GM12878 (cell line): ENCODE data around the gene BMP2.

ENCODE experiments used
- JUND ChIP-seq: IDR thresholded peaks from 2 replicates; pipeline ENCODE4 v1.6.1; 2012; ENCODE audit warnings: low read depth, mild to moderate bottlenecking, low read length, improper control_type of control experiment, moderate library complexity
- NFXL1 ChIP-seq: fragments of 450-650 bp; IDR thresholded peaks from 2 replicates; pipeline ENCODE4 v1.6.1; 2017; ENCODE audit warnings: antibody characterized with exemption, mild to moderate bottlenecking, borderline replicate concordance
- RAD21 ChIP-seq: IDR thresholded peaks from 2 replicates; pipeline ENCODE4 v1.6.1; 2011; ENCODE audit warnings: mild to moderate bottlenecking, low read depth, low read length, moderate library complexity; ENCODE audit not compliant: insufficient read depth
- RAD51 ChIP-seq: fragments of 450-650 bp; IDR thresholded peaks from 2 replicates; pipeline ENCODE4 v1.6.1; 2016; ENCODE audit warnings: moderate library complexity, mild to moderate bottlenecking, inconsistent platforms
- RFX5 ChIP-seq: IDR thresholded peaks from 2 replicates; pipeline ENCODE4 v1.6.1; 2011; ENCODE audit warnings: low read depth, low read length, improper control_type of control experiment
- RUNX3 ChIP-seq: IDR thresholded peaks from 2 replicates; pipeline ENCODE4 v1.6.1; 2012; ENCODE audit warnings: low read length, inconsistent platforms
- TAF1 ChIP-seq: IDR thresholded peaks from 2 replicates; pipeline ENCODE4 v1.6.1; 2011; ENCODE audit warnings: mild to moderate bottlenecking, low read depth, low read length, borderline replicate concordance
- TARDBP ChIP-seq: IDR thresholded peaks from 2 replicates; pipeline ENCODE4 v1.6.1; 2016; ENCODE audit warnings: borderline replicate concordance
- TBL1XR1 ChIP-seq: IDR thresholded peaks from 2 replicates; pipeline ENCODE4 v1.6.1; 2012; ENCODE audit warnings: low read depth, low read length, improper control_type of control experiment
- TF ChIP-seq, protein P1 (sequence below): IDR thresholded peaks from 2 replicates; pipeline ENCODE4 v1.6.1; 2012; ENCODE audit warnings: low read depth, low read length, improper control_type of control experiment
- TF ChIP-seq, protein P2 (sequence below): fragments of 450-650 bp; IDR thresholded peaks from 2 replicates; pipeline ENCODE4 v1.6.1; 2017; ENCODE audit warnings: mild to moderate bottlenecking
- TF ChIP-seq, protein P3 (sequence below), 3 experiments: IDR thresholded peaks in 2 of 3; conservative IDR thresholded peaks in 1 of 3; 2 replicates each; pipeline ENCODE4 v1.5.1; 2011; ENCODE audit warnings: low read depth in 3 of 3, low read length in 3 of 3, mild to moderate bottlenecking in 3 of 3, control low read depth in 2 of 3, moderate library complexity in 2 of 3, inconsistent platforms in 1 of 3, mixed read lengths in 1 of 3; ENCODE audit not compliant: control insufficient read depth in 2 of 3, insufficient read depth in 1 of 3; ENCODE audit errors: extremely low read depth in 1 of 3

DNA sequence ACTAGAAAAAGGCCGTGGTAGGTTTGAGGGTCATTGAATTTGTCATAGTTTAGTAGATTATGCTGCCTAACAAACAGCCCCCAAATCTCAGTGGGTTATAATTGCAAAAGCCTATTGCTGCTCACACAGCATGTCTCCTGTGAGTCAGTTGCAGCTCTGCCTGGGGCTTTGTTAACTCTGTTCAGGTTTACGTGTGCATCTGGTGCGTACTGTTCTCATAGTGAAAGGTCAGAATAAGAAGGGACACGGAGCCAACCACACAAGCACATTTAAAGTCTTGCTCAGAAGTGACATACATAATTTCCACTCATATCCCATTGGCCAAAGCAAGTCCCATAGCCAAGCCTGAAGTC, 48.1 kb upstream of the BMP2 start:
- TF ChIP-seq JUND: no peak
- TF ChIP-seq RAD21: no peak
- no peak for TF ChIP-seq TBL1XR1
- TF ChIP-seq, protein P1, sequence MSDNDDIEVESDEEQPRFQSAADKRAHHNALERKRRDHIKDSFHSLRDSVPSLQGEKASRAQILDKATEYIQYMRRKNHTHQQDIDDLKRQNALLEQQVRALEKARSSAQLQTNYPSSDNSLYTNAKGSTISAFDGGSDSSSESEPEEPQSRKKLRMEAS: no peak
- TF ChIP-seq NFXL1: no peak
- no peak for TF ChIP-seq TAF1
- no peak for TF ChIP-seq TARDBP
- TF ChIP-seq RAD51: no peak
- no peak for TF ChIP-seq RUNX3
- TF ChIP-seq, protein P2, sequence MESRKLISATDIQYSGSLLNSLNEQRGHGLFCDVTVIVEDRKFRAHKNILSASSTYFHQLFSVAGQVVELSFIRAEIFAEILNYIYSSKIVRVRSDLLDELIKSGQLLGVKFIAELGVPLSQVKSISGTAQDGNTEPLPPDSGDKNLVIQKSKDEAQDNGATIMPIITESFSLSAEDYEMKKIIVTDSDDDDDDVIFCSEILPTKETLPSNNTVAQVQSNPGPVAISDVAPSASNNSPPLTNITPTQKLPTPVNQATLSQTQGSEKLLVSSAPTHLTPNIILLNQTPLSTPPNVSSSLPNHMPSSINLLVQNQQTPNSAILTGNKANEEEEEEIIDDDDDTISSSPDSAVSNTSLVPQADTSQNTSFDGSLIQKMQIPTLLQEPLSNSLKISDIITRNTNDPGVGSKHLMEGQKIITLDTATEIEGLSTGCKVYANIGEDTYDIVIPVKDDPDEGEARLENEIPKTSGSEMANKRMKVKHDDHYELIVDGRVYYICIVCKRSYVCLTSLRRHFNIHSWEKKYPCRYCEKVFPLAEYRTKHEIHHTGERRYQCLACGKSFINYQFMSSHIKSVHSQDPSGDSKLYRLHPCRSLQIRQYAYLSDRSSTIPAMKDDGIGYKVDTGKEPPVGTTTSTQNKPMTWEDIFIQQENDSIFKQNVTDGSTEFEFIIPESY: no peak
- no peak for TF ChIP-seq RFX5
- TF ChIP-seq, protein P3, sequence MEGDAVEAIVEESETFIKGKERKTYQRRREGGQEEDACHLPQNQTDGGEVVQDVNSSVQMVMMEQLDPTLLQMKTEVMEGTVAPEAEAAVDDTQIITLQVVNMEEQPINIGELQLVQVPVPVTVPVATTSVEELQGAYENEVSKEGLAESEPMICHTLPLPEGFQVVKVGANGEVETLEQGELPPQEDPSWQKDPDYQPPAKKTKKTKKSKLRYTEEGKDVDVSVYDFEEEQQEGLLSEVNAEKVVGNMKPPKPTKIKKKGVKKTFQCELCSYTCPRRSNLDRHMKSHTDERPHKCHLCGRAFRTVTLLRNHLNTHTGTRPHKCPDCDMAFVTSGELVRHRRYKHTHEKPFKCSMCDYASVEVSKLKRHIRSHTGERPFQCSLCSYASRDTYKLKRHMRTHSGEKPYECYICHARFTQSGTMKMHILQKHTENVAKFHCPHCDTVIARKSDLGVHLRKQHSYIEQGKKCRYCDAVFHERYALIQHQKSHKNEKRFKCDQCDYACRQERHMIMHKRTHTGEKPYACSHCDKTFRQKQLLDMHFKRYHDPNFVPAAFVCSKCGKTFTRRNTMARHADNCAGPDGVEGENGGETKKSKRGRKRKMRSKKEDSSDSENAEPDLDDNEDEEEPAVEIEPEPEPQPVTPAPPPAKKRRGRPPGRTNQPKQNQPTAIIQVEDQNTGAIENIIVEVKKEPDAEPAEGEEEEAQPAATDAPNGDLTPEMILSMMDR (IDR thresholded peaks at IDR 0.05 in 2 of 3, conservative IDR thresholded peaks at IDR 0.05 in 1 of 3; ENCODE audit: control insufficient read depth in 2 of 3, extremely low read depth in 1 of 3, insufficient read depth in 1 of 3, low read depth in 3 of 3, low read length in 3 of 3): no peak
